DND-41 (cell line): ENCODE data around the gene ARHGAP6.

Experiments used
- ATAC-seq: fragments of 200-7000 bp; cut with Tn5 transposase; 3 replicates; pipeline ENCODE4 v1.9.1; 2021; ENCODE audit warnings: low read depth; ENCODE audit not compliant: insufficient read depth
- DNase-seq: peaks from one replicate; pipeline ENCODE4 v3.0.0-alpha.2; 2020
- H2AFZ ChIP-seq: 2 replicates; pipeline ENCODE4 v1.6.0; 2012; ENCODE audit warnings: low read depth, low read length
- H3K27ac ChIP-seq: 2 replicates; pipeline ENCODE4 v1.5.1; 2012; ENCODE audit warnings: low read length, inconsistent platforms
- H3K27me3 ChIP-seq: fragments of 200-600 bp; sonication (generic); 2 replicates; pipeline ENCODE4 v1.6.0; 2012; ENCODE audit warnings: low read length, mild to moderate bottlenecking, inconsistent platforms; ENCODE audit not compliant: insufficient read depth, poor library complexity
- H3K36me3 ChIP-seq: 2 replicates; pipeline ENCODE4 v1.5.1; 2012; ENCODE audit warnings: low read length, inconsistent platforms; ENCODE audit not compliant: insufficient read depth
- H3K4me1 ChIP-seq: 2 replicates; pipeline ENCODE4 v1.5.1; 2012; ENCODE audit warnings: mild to moderate bottlenecking, low read length; ENCODE audit not compliant: insufficient read depth
- H3K4me2 ChIP-seq: 2 replicates; pipeline ENCODE4 v1.6.0; 2012; ENCODE audit warnings: mild to moderate bottlenecking, moderate library complexity, low read length, inconsistent platforms; ENCODE audit not compliant: insufficient read depth
- H3K4me3 ChIP-seq, 2 experiments: fragments of 200-600 bp in 1 of 2; shearing (Covaris generic) in 1 of 2; 2 replicates each; pipeline ENCODE4 v1.5.1; 2012 to 2016; ENCODE audit warnings: inconsistent platforms in 2 of 2, low read length in 2 of 2, mild to moderate bottlenecking in 2 of 2, low read depth in 1 of 2, moderate library complexity in 1 of 2
- H3K79me2 ChIP-seq: 2 replicates; pipeline ENCODE4 v1.6.0; 2012; ENCODE audit warnings: low read length, inconsistent platforms; ENCODE audit not compliant: insufficient read depth
- H3K9ac ChIP-seq: 2 replicates; pipeline ENCODE4 v1.6.0; 2012; ENCODE audit warnings: low read depth, mild to moderate bottlenecking, inconsistent platforms, low read length, moderate library complexity
- H3K9me3 ChIP-seq: 2 replicates; pipeline ENCODE4 v1.5.1; 2012; ENCODE audit warnings: low read length, moderate library complexity, mild to moderate bottlenecking, inconsistent platforms; ENCODE audit not compliant: insufficient read depth, severe bottlenecking
- H4K20me1 ChIP-seq: 2 replicates; pipeline ENCODE4 v1.6.0; 2012; ENCODE audit warnings: low read length; ENCODE audit not compliant: insufficient read depth
- EZH2 ChIP-seq: IDR thresholded peaks from 3 replicates; pipeline ENCODE4 v1.6.1; 2012; ENCODE audit warnings: borderline replicate concordance, low read depth, mild to moderate bottlenecking, moderate library complexity, low read length, inconsistent platforms; ENCODE audit not compliant: severe bottlenecking
- TF ChIP-seq, protein P1 (sequence below): IDR thresholded peaks from 2 replicates; pipeline ENCODE4 v1.5.1; 2012; ENCODE audit warnings: borderline replicate concordance, low read length, moderate library complexity, mild to moderate bottlenecking; ENCODE audit not compliant: poor library complexity, severe bottlenecking; ENCODE audit errors: extremely low read depth

ARHGAP6 gene

DNA sequence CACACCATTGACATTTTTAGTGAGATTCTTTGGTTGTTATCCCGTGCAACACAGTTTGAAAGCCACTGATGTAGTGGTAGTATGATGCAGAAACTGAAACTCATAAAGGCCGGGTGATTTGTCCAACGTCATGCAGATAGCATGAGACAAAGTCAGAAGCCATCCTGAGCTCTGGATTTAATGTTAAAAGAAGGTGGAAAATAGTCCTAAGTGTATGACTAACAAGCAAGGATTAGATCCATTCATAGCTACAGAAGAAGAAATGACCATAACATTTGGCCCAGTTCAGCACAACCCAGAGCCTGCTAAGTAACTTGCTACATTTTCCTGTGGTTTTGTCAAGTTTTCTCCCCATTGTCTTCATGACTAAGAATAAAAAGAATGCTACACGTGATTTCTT lies 230.2 kb downstream of the ARHGAP6 start:
- Histone ChIP-seq H3K9me3 (no peaks in the 10 kb centered on the region), H3K4me3 (no peak overlapping the region), H4K20me1 (no peaks in the 10 kb centered on the region), H3K36me3 (no peaks in the 10 kb centered on the region), H3K4me2 (no peak overlapping the region), H3K9ac (no peak overlapping the region), H2AFZ (no peak overlapping the region), H3K4me1 (no peaks in the 10 kb centered on the region), H3K79me2 (no peaks in the 10 kb centered on the region), H3K27ac (no peak overlapping the region), H3K27me3 (no peaks in the 10 kb centered on the region)
- TF ChIP-seq EZH2: no peak
- TF ChIP-seq, protein P1, sequence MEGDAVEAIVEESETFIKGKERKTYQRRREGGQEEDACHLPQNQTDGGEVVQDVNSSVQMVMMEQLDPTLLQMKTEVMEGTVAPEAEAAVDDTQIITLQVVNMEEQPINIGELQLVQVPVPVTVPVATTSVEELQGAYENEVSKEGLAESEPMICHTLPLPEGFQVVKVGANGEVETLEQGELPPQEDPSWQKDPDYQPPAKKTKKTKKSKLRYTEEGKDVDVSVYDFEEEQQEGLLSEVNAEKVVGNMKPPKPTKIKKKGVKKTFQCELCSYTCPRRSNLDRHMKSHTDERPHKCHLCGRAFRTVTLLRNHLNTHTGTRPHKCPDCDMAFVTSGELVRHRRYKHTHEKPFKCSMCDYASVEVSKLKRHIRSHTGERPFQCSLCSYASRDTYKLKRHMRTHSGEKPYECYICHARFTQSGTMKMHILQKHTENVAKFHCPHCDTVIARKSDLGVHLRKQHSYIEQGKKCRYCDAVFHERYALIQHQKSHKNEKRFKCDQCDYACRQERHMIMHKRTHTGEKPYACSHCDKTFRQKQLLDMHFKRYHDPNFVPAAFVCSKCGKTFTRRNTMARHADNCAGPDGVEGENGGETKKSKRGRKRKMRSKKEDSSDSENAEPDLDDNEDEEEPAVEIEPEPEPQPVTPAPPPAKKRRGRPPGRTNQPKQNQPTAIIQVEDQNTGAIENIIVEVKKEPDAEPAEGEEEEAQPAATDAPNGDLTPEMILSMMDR: no peak
- ATAC-seq: no peak
- no peak for DNase-seq

DNA sequence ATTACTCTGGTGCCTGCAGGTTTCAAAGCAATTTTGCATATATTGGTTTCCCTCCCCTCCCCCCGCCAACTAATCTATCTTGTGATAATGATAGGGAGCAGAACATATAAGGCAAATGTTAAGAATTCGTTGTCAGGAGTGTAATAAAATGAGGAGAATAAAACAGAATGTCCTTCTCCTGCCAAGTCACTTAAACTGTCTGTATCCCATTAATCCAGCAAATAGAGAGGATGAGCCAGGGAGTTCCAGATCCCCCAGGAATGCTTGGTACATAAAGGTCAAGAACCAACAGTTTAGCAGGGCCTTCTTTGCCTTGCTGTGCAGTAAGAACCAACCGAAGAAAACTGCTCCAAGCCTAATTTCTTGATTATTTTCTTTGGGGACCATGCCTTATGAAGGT lies 231.1 kb downstream of the ARHGAP6 start:
- ATAC-seq: no peak
- no peak overlapping the region for H3K9ac ChIP-seq

DNA sequence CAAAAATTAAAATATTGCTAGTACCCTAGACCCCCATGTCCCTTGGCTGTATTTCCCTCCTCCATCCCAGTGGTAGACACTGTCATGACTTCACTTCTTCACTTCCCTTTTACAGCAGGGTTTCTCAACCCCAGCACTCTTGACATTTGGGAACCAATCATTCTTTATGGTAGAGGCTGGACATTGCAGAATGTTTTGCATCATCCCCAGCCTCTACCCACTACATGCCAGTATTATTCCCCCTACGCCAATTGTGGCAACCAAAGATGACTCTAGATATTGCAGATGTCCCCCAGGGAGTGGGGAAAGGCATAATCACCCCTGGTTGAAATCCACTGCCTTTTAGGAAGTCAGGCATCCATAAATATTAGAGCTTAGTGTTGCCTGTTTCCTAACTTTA lies 233.9 kb downstream of the ARHGAP6 start:
- no peak for DNase-seq
- Histone ChIP-seq H3K36me3 (no peaks in the 10 kb centered on the region), H2AFZ (no peak overlapping the region), H3K9me3 (no peaks in the 10 kb centered on the region), H3K27me3 (no peaks in the 10 kb centered on the region), H3K4me2 (no peak overlapping the region), H3K9ac (no peak overlapping the region), H4K20me1 (no peaks in the 10 kb centered on the region), H3K4me1 (no peaks in the 10 kb centered on the region), H3K79me2 (no peaks in the 10 kb centered on the region), H3K4me3 (no peak overlapping the region), H3K27ac (no peak overlapping the region)
- ATAC-seq: no peak
- TF ChIP-seq EZH2: no peak
- TF ChIP-seq, protein P1: no peak

More for the DNA sequence above, 231.1 kb downstream of the ARHGAP6 start:
- no peaks in the 10 kb centered on the region for H3K79me2 ChIP-seq
- no peak for TF ChIP-seq EZH2
- TF ChIP-seq, protein P1: no peak
- no peaks in the 10 kb centered on the region for H4K20me1 ChIP-seq
- DNase-seq: no peak
- H3K9me3 ChIP-seq: no peaks in the 10 kb centered on the region
- H3K36me3 ChIP-seq: no peaks in the 10 kb centered on the region
- H2AFZ ChIP-seq: no peak overlapping the region
- H3K27me3 ChIP-seq: no peaks in the 10 kb centered on the region
- no peaks in the 10 kb centered on the region for H3K4me1 ChIP-seq
- H3K4me3 ChIP-seq: no peak overlapping the region
- no peak overlapping the region for H3K4me2 ChIP-seq
- no peak overlapping the region for H3K27ac ChIP-seq

DNA sequence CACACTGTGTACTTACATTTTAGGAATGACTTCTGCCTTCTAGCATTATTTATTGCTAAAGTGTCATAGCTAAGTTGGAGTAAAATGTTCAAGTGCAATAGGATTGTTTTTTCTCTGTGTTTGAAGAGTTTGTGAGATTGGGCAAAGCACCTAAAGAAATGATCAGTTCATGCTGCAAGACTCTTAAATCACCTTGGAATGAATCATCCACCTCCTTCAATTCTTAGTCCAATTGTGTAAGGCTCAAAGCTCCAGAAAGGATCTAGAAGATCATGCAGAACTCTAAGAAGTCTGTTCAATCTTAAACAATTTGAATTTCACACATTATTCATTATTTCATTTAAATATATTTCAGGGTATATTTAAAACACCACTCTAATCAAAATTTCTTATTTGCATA lies 235.4 kb downstream of the ARHGAP6 start:
- Histone ChIP-seq H2AFZ (no peak overlapping the region), H3K79me2 (no peaks in the 10 kb centered on the region), H3K4me3 (no peak overlapping the region), H3K36me3 (no peaks in the 10 kb centered on the region), H3K27me3 (no peaks in the 10 kb centered on the region), H3K27ac (no peak overlapping the region), H3K4me2 (no peak overlapping the region), H3K9ac (no peak overlapping the region), H4K20me1 (no peaks in the 10 kb centered on the region), H3K9me3 (no peaks in the 10 kb centered on the region), H3K4me1 (no peaks in the 10 kb centered on the region)
- DNase-seq (no peak), ATAC-seq (no peak)
- TF ChIP-seq EZH2: no peak
- TF ChIP-seq, protein P1: no peak
